ENCODE results near the gene FKBP7. TPM values are rescaled to one million over a fixed set of nuclear protein-coding genes. Genes with fewer than 3 reads are reported as not detected.
"Not testable (repeated sequence)": the region's sequence is repeated elsewhere in the genome, so short reads cannot be mapped to it uniquely, and the experiment has no call there.

Gene FKBP7
- total and polyA plus RNA-seq, 4 donors: 16.7 to 59.1 (median 32.2) TPM

DNA sequence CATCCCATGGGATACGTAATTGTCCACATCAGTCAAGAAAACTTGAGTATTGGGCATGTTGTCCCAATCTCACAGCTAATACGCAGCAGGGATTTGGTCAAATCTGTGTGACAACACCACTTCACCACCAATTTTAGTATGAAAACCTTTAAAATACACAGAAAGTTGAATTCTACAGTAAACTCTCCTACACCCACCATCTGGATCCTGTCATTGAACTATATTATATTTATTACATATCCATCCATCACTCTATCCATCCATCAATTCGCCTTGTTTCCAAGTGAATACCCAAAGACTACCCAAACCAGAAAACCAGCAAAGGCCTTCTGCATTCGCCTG, 846 bp upstream of the FKBP7 start:
- no peaks in the 10 kb centered on the region for H3K9me3 ChIP-seq (ENCODE audit: control insufficient read depth, insufficient read depth, low read length)
- H3K36me3 ChIP-seq (ENCODE audit: control insufficient read depth, insufficient read depth, low read length): no peaks in the 10 kb centered on the region
- peaks cover 8% of the 10 kb centered on the region for H3K4me1 ChIP-seq (ENCODE audit: control insufficient read depth, insufficient read depth, low read length)
- H3K27ac ChIP-seq (ENCODE audit: low read depth, low read length): peak overlapping the region; percentile 99
- 36% methylated on average over 2 of the region's 4 CpGs for WGBS (ENCODE audit: insufficient coverage)
- no peak for DNase-seq (ENCODE audit: low read depth in 4 of 6, low spot score in 6 of 6)
- no peaks in the 10 kb centered on the region for H3K27me3 ChIP-seq (ENCODE audit: control insufficient read depth, insufficient read depth, low read length)
- H3K4me3 ChIP-seq (ENCODE audit: low read depth, low read length): peak overlapping the region; percentile 91

DNA sequence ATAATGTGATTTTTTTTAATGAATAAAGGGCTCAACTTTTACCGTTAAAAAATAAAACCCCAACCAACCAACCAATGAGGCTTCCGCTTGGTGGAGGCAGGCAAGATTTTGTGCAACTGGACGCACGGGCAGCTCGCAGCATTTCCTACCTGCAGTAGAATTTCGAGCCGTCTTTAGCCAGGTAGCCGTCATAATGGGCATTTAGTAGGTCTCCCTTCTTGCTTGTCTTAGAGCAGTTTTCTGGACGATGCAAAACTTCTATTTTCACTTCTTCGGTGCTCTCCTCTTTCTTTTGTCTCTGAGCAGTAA, 316 bp downstream of the FKBP7 start:
- H3K36me3 ChIP-seq (ENCODE audit: control insufficient read depth, insufficient read depth, low read length): no peaks in the 10 kb centered on the region
- peak overlapping the region; percentile 91 for H3K4me3 ChIP-seq (ENCODE audit: low read depth, low read length)
- H3K27me3 ChIP-seq (ENCODE audit: control insufficient read depth, insufficient read depth, low read length): no peaks in the 10 kb centered on the region
- H3K27ac ChIP-seq (ENCODE audit: low read depth, low read length): peak overlapping the region; percentile 99
- H3K4me1 ChIP-seq (ENCODE audit: control insufficient read depth, insufficient read depth, low read length): peaks cover 8% of the 10 kb centered on the region
- no peaks in the 10 kb centered on the region for H3K9me3 ChIP-seq (ENCODE audit: control insufficient read depth, insufficient read depth, low read length)
- DNase-seq (ENCODE audit: low read depth in 4 of 6, low spot score in 6 of 6): no peak
- WGBS (ENCODE audit: insufficient coverage): 5% methylated on average over 7 of the region's 10 CpGs

DNA sequence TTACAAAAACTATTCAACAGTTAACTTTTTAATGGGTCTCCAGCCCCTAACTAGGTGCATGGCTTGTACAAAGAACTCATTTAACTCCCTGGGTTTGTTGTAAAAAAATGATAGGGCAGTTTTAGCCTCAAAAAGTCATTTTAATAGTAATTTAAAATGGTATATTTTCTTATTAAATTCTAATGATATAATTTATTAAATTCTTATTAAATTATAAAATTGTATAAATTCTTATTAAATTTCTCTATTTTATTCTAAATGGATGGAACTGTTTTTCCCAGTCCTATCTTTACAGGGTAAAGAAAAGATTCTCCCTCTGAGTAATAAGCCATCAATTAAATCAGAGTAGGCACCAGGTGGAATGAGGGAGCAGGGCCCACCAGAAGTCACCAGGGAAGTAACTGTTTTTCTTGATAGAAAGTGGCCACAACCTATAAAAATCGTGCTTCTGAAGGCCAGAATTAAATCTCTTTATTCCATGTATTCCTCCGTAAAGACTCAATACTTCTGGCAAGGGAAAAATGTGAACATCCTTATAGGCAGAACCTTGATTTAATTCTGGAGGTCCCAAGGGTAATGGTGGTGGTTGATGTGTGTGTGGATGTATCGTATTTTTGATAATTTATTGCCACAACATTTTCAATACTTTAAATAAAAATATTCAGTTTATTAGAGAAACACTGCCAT, 814 bp downstream of the FKBP7 start:
- Histone ChIP-seq H3K9me3 (ENCODE audit: control insufficient read depth, insufficient read depth, low read length) (no peaks in the 10 kb centered on the region), H3K4me1 (ENCODE audit: control insufficient read depth, insufficient read depth, low read length) (peaks cover 8% of the 10 kb centered on the region), H3K27ac (ENCODE audit: low read depth, low read length) (peak overlapping the region; percentile 99), H3K4me3 (ENCODE audit: low read depth, low read length) (peak overlapping the region; percentile 91), H3K36me3 (ENCODE audit: control insufficient read depth, insufficient read depth, low read length) (no peaks in the 10 kb centered on the region), H3K27me3 (ENCODE audit: control insufficient read depth, insufficient read depth, low read length) (no peaks in the 10 kb centered on the region)
- peak in 1 of 6 donors; percentile 6 for DNase-seq (ENCODE audit: low read depth in 4 of 6, low spot score in 6 of 6)
- WGBS (ENCODE audit: insufficient coverage): no CpG with 5 or more reads among the region's 3 CpGs

DNA sequence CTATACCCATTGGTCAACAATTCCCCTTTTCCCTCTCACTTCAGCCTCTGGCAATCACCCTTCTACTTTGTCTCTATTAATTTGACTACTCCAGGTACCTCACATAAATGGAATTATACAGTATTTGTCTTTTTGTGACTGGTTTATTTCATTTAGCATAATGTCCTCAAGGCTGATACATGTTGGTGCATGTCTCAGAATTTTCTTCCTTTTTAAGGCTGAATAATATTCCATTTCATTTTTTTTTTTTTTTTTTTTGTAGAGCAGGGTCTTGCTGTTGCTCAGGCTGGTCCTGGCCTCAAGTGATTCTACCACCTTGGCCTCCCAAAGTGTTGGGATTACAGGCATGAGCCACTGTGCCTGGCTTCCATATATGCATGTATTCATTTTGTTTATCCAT, 1.9 kb downstream of the FKBP7 start:
- Histone ChIP-seq H3K27me3 (ENCODE audit: control insufficient read depth, insufficient read depth, low read length) (no peaks in the 10 kb centered on the region), H3K27ac (ENCODE audit: low read depth, low read length) (no peak overlapping the region), H3K4me3 (ENCODE audit: low read depth, low read length) (no peak overlapping the region), H3K4me1 (ENCODE audit: control insufficient read depth, insufficient read depth, low read length) (peaks cover 8% of the 10 kb centered on the region), H3K9me3 (ENCODE audit: control insufficient read depth, insufficient read depth, low read length) (no peaks in the 10 kb centered on the region), H3K36me3 (ENCODE audit: control insufficient read depth, insufficient read depth, low read length) (no peaks in the 10 kb centered on the region)
- DNase-seq (ENCODE audit: low read depth in 4 of 6, low spot score in 6 of 6): no peak

DNA sequence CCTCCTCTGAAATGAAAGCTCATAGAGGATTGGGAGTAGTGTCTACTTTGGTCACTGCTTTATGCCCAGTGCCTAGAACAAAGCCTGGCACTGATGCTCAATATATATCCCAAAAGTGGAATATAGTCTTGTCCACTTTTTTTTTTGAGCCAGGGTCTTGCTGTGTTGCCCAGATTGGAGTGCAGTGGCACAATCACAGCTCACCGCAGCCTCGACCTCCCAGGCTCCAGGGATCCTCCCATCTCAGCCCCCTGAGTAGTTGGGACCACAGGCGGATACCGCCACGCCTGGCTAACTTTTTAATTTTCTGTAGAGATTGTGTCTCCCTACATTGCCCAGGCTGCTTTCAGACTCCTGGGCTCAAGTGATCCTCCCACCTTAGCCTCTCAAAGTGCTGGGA, 3.8 kb downstream of the FKBP7 start:
- no peak overlapping the region for H3K4me3 ChIP-seq (ENCODE audit: low read depth, low read length)
- WGBS (ENCODE audit: insufficient coverage): 93% methylated on average over 2 of the region's 5 CpGs
- no peaks in the 10 kb centered on the region for H3K9me3 ChIP-seq (ENCODE audit: control insufficient read depth, insufficient read depth, low read length)
- no peaks in the 10 kb centered on the region for H3K36me3 ChIP-seq (ENCODE audit: control insufficient read depth, insufficient read depth, low read length)
- no peaks in the 10 kb centered on the region for H3K27me3 ChIP-seq (ENCODE audit: control insufficient read depth, insufficient read depth, low read length)
- H3K27ac ChIP-seq (ENCODE audit: low read depth, low read length): no peak overlapping the region
- no peak for DNase-seq (ENCODE audit: low read depth in 4 of 6, low spot score in 6 of 6)
- peaks cover 3% of the 10 kb centered on the region for H3K4me1 ChIP-seq (ENCODE audit: control insufficient read depth, insufficient read depth, low read length)

DNA sequence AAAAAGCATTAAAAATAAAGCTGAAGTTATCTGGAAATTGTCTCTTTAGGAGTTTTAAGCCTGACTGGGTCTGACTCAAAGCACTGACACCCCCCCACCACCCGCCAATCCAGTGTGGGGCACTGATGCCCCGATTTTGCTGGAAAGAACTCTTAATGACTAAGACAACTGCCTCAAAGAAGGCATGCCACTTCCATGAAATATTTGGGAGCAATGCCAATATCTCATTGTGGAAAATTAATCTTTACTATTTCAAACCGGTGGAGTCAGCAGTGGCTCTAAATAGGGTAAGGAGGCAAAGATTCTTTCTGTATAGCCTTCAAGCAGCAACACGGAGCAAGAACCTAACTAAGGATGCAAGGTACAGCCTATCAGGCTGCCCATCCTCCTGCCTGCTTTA, 4.5 kb downstream of the FKBP7 start:
- no peak overlapping the region for H3K27ac ChIP-seq (ENCODE audit: low read depth, low read length)
- 70% methylated on average over 2 of the region's 4 CpGs for WGBS (ENCODE audit: insufficient coverage)
- H3K36me3 ChIP-seq (ENCODE audit: control insufficient read depth, insufficient read depth, low read length): no peaks in the 10 kb centered on the region
- H3K4me1 ChIP-seq (ENCODE audit: control insufficient read depth, insufficient read depth, low read length): peaks cover 2% of the 10 kb centered on the region
- no peak overlapping the region for H3K4me3 ChIP-seq (ENCODE audit: low read depth, low read length)
- DNase-seq (ENCODE audit: low read depth in 4 of 6, low spot score in 6 of 6): peak in 1 of 6 donors; percentile 6
- no peaks in the 10 kb centered on the region for H3K9me3 ChIP-seq (ENCODE audit: control insufficient read depth, insufficient read depth, low read length)
- H3K27me3 ChIP-seq (ENCODE audit: control insufficient read depth, insufficient read depth, low read length): no peaks in the 10 kb centered on the region

DNA sequence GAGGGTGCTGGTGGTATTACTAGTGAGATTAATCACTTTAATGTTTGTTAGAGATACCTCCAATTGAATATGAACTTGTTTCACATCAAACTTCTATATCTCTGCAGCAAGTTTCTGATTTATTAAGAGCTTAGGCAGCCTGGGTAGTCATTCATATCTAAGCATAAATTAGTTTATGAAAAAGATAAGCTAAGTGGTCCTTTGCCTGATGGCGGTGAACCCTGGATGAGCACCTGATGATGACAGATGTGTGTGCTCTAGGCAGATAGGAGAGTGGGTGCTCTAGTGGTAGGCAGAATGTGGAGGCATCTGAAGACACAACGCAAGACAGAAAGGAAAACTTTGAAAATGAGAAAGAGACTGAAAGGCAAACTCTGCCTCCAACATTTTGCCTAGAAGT, 5.0 kb downstream of the FKBP7 start:
- no peaks in the 10 kb centered on the region for H3K9me3 ChIP-seq (ENCODE audit: control insufficient read depth, insufficient read depth, low read length)
- DNase-seq (ENCODE audit: low read depth in 4 of 6, low spot score in 6 of 6): no peak
- no peaks in the 10 kb centered on the region for H3K27me3 ChIP-seq (ENCODE audit: control insufficient read depth, insufficient read depth, low read length)
- no peaks in the 10 kb centered on the region for H3K36me3 ChIP-seq (ENCODE audit: control insufficient read depth, insufficient read depth, low read length)
- H3K4me1 ChIP-seq (ENCODE audit: control insufficient read depth, insufficient read depth, low read length): no peaks in the 10 kb centered on the region
- 83% methylated on average over 1 of the region's 2 CpGs for WGBS (ENCODE audit: insufficient coverage)
- no peak overlapping the region for H3K4me3 ChIP-seq (ENCODE audit: low read depth, low read length)
- H3K27ac ChIP-seq (ENCODE audit: low read depth, low read length): no peak overlapping the region

DNA sequence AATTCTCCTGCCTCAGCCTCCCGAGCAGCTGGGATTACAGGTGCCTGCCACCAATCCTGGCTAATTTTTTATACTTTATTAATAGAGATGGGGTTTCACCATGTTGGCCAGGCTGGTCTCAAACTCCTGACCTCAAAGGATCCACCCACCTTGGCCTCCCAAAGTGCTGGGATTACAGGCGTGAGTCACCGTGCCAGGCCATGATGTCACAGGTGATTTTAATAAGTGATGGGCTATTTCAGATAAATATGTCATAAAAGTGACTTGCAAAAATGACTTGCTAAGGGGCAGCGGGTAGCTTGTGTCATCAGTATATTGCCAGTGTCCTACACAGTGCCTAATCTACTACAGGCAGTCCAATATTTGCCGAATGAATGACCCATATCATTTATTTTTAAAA, 7.1 kb downstream of the FKBP7 start:
- H3K9me3 ChIP-seq (ENCODE audit: control insufficient read depth, insufficient read depth, low read length): not testable (repeated sequence)
- WGBS (ENCODE audit: insufficient coverage): 100% methylated on average over 2 of the region's 5 CpGs

DNA sequence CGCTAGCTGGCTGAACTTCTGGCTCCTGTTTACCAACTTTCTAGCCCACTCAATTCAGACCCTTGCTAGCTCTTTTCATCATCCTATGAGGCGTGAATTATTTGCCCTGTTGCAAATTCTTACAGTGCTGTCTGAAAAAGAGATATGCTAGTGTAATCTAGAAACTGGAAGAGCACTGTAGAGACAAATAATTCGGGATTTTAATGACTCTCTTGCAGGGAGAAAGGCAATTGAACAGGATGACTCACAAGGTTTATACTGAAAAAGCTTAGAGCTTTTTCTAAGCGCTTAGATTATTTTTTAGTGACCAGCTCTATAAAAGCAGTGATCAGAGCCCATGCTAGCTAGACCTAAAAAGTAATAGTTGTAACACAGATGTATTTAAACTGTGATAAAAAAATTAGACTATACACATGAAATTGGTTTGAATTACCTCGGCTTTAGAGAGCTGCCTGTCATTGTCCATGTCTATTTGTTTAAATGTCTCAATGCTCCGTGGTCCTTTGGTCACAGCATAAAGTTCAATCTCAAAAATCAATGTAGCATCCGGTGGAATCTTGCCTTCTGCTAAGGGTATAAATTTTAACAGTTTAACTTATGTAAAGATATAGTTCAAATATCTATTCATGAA, 9.1 kb downstream of the FKBP7 start:
- H3K27me3 ChIP-seq (ENCODE audit: control insufficient read depth, insufficient read depth, low read length): no peaks in the 10 kb centered on the region
- H3K27ac ChIP-seq (ENCODE audit: low read depth, low read length): no peak overlapping the region
- WGBS (ENCODE audit: insufficient coverage): 83% methylated on average over 2 of the region's 7 CpGs
- H3K4me1 ChIP-seq (ENCODE audit: control insufficient read depth, insufficient read depth, low read length): no peaks in the 10 kb centered on the region
- H3K36me3 ChIP-seq (ENCODE audit: control insufficient read depth, insufficient read depth, low read length): no peaks in the 10 kb centered on the region
- no peaks in the 10 kb centered on the region for H3K9me3 ChIP-seq (ENCODE audit: control insufficient read depth, insufficient read depth, low read length)
- no peak for DNase-seq (ENCODE audit: low read depth in 4 of 6, low spot score in 6 of 6)
- no peak overlapping the region for H3K4me3 ChIP-seq (ENCODE audit: low read depth, low read length)

More for the DNA sequence above, 7.1 kb downstream of the FKBP7 start:
- H3K27me3 ChIP-seq (ENCODE audit: control insufficient read depth, insufficient read depth, low read length); H3K36me3 ChIP-seq (ENCODE audit: control insufficient read depth, insufficient read depth, low read length); H3K4me1 ChIP-seq (ENCODE audit: control insufficient read depth, insufficient read depth, low read length); H3K27ac ChIP-seq (ENCODE audit: low read depth, low read length); DNase-seq (ENCODE audit: low read depth in 4 of 6, low spot score in 6 of 6); H3K4me3 ChIP-seq (ENCODE audit: low read depth, low read length): not testable (repeated sequence)

DNA sequence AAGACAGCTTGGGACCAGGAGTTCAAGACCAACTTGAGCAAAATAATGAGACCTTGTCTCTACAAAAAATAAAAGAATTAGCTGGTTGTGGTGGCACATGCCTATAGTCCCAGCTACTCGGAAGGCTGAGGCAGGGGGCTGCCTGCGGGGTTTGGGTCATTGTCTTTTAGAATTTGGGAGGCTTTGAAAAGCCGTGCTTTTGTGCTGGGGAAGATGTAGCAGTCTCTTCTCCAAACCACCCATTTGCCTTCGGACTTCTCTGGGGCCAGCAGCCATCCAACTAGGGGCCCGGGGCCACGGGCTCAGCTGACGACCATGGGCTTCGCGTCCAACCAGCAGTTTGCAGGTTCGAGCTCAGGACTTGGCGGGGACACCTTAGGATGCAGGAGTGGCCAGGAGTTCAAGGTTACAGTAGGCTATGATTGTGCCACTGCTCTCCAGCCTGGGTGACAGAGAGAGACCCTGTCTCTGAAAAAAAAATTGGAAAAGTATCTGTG, 21.0 kb downstream of the FKBP7 start:
- Histone ChIP-seq H3K9me3 (ENCODE audit: control insufficient read depth, insufficient read depth, low read length) (no peaks in the 10 kb centered on the region), H3K4me1 (ENCODE audit: control insufficient read depth, insufficient read depth, low read length) (no peaks in the 10 kb centered on the region), H3K36me3 (ENCODE audit: control insufficient read depth, insufficient read depth, low read length) (no peaks in the 10 kb centered on the region), H3K27me3 (ENCODE audit: control insufficient read depth, insufficient read depth, low read length) (no peaks in the 10 kb centered on the region), H3K4me3 (ENCODE audit: low read depth, low read length) (no peak overlapping the region), H3K27ac (ENCODE audit: low read depth, low read length) (no peak overlapping the region)
- no peak for DNase-seq (ENCODE audit: low read depth in 4 of 6, low spot score in 6 of 6)
- 93% methylated on average over 7 of the region's 11 CpGs for WGBS (ENCODE audit: insufficient coverage)
